Retinal pigment epithelial cell (primary cell): Measurements from ENCODE around the gene COX5B.

Experiments used
- DNase-seq: peaks from one replicate; pipeline ENCODE4 v3.0.0-alpha.2; 2010; ENCODE audit warnings: low read depth
- H3K4me3 ChIP-seq: 2 replicates; pipeline ENCODE4 v1.5.1; 2011; ENCODE audit warnings: mild to moderate bottlenecking, low read length, control low read depth, moderate library complexity
- TF ChIP-seq, protein P1 (sequence below): conservative IDR thresholded peaks from 2 replicates; pipeline ENCODE4 v1.5.1; 2011; ENCODE audit warnings: low read depth, low read length, control low read depth, inconsistent platforms

Gene COX5B

DNA sequence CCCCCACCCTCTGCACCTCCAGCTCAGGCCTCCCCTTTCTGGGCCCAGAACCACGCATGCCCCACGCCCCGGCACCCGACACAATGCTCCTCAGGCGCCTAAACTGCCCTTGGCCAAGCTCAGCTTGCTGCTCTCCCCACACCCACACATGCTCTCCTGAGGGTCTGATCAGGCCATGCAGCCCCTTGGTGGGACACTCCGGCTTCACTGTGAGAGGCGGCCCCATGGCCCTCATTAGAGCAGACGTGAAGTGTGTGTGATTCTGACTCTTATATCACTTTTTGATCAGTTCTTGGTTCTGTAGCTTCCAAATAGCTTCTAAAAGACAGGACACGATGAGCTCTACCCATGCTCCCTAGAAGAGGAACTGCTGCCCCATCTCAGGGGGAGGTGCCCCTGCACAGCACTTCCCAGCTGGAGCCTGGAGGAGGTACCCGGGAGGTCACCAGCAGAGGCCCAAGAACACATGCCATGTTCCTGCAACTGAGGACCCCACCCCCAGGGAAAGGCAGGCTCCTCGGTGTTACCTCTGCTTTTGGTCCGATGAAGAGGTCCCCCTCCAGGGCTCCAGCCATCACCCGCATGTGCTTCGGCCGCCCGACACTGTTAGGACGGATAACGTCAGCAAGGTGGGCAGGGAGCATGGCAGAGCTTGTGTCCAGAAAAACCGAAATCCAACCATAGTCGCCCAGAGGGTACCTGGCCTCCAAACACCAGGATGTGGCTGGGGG, 14.3 kb downstream of the COX5B start:
- TF ChIP-seq, protein P1, sequence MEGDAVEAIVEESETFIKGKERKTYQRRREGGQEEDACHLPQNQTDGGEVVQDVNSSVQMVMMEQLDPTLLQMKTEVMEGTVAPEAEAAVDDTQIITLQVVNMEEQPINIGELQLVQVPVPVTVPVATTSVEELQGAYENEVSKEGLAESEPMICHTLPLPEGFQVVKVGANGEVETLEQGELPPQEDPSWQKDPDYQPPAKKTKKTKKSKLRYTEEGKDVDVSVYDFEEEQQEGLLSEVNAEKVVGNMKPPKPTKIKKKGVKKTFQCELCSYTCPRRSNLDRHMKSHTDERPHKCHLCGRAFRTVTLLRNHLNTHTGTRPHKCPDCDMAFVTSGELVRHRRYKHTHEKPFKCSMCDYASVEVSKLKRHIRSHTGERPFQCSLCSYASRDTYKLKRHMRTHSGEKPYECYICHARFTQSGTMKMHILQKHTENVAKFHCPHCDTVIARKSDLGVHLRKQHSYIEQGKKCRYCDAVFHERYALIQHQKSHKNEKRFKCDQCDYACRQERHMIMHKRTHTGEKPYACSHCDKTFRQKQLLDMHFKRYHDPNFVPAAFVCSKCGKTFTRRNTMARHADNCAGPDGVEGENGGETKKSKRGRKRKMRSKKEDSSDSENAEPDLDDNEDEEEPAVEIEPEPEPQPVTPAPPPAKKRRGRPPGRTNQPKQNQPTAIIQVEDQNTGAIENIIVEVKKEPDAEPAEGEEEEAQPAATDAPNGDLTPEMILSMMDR, result no peak
- H3K4me3 ChIP-seq, result no peak overlapping the region
- DNase-seq, result no peak

DNA sequence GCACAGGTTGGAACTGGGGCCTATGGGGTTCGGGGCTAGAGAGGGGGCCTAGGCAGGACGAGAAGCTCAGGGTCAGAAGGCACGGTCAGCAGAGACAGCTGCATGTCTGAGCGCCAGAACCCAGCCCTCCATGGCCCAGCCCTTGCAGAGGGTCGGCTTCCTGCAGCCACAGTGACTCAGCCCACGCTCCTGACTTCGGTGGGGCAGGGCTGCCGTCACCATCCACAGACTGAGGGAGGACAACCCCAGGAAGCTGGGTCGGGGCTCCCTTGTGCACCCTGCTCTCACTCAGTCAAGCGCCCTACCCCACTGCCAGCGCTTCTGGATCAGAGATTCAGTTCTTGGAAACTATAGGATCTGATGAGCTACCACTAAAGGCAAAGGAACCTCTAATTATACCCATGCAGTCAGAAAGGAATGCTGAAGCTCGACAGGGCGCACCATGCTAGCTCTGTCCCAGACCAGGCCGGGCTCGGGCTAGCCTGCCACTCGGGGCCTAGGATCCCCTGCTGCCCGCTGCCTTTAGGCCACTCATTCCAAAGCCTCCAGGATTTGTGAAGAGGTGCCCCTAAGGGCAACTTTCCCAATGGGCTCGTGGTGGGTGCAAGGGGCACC, 15.0 kb downstream of the COX5B start:
- DNase-seq, result no peak
- TF ChIP-seq, protein P1, result no peak
- H3K4me3 ChIP-seq, result no peak overlapping the region

DNA sequence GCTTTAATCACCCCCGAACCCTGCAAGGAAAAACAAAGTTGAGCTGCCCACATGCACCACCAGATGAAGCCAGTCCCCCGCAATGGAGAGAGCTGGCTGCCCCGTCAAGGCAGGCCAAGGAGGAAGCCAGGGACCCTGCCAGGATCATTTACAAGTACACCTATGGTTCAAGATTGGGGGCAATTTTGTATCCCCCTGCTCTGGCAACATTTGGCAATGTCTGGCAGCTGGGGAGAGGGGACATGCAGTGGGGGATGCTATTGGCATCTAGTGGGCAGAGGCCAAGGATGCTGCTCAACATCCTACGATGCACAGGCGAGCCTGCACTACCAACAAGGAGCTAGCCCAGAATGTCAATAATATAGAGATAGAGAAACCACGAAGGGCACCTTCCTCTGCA, 16.1 kb downstream of the COX5B start:
- H3K4me3 ChIP-seq, result no peak overlapping the region
- DNase-seq, result no peak
- TF ChIP-seq, protein P1, result no peak

DNA sequence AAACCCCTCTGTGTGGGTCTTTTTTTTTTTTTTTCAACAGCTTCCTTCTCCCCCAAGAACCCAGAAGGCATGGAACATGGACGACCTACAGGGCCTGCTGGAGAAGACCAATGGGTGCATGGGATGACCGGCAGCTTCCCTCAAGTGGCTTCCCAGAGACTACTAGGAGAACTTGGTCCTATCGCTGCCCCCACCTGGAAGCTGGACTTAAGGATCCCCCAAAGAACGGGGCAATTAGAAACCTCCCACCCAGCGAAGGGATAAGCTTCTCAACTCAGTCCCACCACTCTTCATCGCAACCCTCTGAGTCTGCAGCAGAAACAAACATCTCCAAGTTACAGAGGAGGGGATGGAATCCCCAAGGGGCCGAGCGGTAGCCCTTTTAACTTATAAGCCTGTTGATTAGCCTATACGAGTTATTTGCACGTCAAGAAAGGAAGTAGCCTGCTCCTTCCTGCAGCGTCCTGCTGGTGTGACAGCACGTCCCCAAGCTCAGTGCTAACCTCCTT, 16.6 kb downstream of the COX5B start:
- DNase-seq, result no peak
- H3K4me3 ChIP-seq, result peak overlapping the region; percentile 79
- TF ChIP-seq, protein P1, result no peak

DNA sequence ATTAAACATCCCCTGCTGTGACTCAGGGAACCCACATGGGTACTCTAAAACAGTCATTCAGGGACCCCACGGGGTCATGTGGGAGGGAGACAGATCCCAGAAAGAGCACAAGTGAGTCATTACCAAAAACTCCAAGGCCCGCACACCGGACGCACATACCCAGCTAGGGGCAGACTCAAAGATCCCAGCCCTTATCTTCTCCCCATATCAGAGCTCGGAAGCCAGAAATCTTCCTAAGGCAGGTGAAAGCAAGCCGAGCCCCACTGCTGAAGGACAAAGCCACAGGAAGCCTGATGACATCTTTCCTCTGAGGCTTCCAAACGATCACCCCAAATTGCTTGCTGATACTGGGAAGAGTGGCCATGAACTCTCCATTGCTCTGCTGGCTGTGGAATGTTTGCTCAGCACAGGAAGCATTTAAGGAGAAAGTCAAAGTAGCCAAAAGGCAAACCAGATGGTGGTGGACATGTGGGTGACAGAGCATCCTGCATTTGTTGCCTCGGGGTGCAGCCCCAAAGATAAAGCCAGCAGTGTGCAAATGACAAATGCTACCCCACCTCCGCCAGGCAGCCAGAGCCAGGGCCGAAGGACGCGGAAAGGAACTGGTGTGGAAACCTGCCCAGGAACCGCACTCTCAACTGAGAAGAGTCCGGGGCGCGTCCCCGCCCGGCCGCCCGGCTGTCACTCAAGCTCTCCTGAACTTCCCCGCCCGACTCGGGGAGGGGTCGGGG, 17.2 kb downstream of the COX5B start:
- DNase-seq, result peak; percentile 25
- peak overlapping the region; percentile 79 for H3K4me3 ChIP-seq
- TF ChIP-seq, protein P1, result no peak

DNA sequence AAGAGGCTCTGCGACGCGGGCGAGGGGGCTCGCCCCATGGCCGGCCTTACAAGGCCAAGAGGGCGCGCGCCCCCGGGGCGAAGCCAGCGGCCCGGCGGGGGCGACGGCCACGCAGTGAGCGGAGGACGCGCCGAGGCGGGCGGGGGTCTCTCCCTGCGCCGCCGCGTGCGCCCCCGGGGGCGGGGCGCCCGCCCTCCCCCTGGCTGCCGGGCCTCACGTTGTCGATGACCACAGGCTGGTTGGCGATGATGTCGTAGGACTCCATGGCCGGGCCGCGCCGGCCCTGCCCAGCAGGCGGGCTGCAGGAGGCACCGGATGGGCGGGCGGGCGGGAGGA, 17.7 kb downstream of the COX5B start:
- DNase-seq, result no peak
- TF ChIP-seq, protein P1, result no peak
- H3K4me3 ChIP-seq, result peak overlapping the region; percentile 79
